IMR-90 (cell line): ENCODE results near the gene TNS1. TPM values are rescaled to one million over a fixed set of nuclear protein-coding genes. Genes with fewer than 3 reads are reported as not detected.
A peak's percentile ranks its signal among the peaks of the same experiment; 100 is the strongest.

ENCODE experiments used
- ATAC-seq: fragments of 200-7000 bp; cut with Tn5 transposase; 2 replicates; pipeline ENCODE4 v1.9.1; 2020; ENCODE audit warnings: low read depth, mild to moderate bottlenecking, moderate library complexity
- BruUV-seq: library from RNA; stranded (reverse); fragments of 400-500 nt; replicated peaks from 2 replicates; lab custom pipeline; 2021; lab: Mats Ljungman, UMichigan
- CTCF ChIA-PET: fragments of 300-600 bp; formaldehyde crosslinking; extraction: SDS; loops from one replicate; lab custom pipeline; 2021; ENCODE audit warnings: antibody characterized with exemption; lab: Yijun Ruan, JAX
- POLR2A ChIA-PET: fragments of 300-600 bp; sonication (Branson Sonifier 250); formaldehyde crosslinking; loops from one replicate; lab custom pipeline; 2022; ENCODE audit warnings: antibody characterized with exemption; ENCODE audit not compliant: unreplicated experiment; lab: Charles Lee
- DNase-seq: peaks from one replicate; pipeline ENCODE4 v3.0.0; 2013
- H2AFZ ChIP-seq: replicated peaks from 2 replicates; pipeline ENCODE3; 2013; ENCODE audit warnings: low read length, mild to moderate bottlenecking; ENCODE audit not compliant: poor library complexity
- H2AK5ac ChIP-seq: 2 replicates; pipeline ENCODE4 v1.6.1; 2013; ENCODE audit warnings: low read depth, low read length, inconsistent platforms
- H2AK9ac ChIP-seq: replicated peaks from 2 replicates; pipeline ENCODE3; 2013; ENCODE audit warnings: mild to moderate bottlenecking, low read depth, low read length, moderate library complexity; ENCODE audit not compliant: poor library complexity
- H2BK120ac ChIP-seq: 2 replicates; pipeline ENCODE4 v1.6.1; 2013; ENCODE audit warnings: low read depth, low read length, inconsistent platforms
- H2BK15ac ChIP-seq: 3 replicates; pipeline ENCODE4 v1.6.1; 2013; ENCODE audit warnings: low read depth, low read length, inconsistent platforms
- H2BK20ac ChIP-seq: 2 replicates; pipeline ENCODE4 v1.6.1; 2013; ENCODE audit warnings: low read depth, mild to moderate bottlenecking, inconsistent platforms, low read length, moderate library complexity
- H2BK5ac ChIP-seq: 2 replicates; pipeline ENCODE4 v1.6.1; 2013; ENCODE audit warnings: mild to moderate bottlenecking, low read depth, low read length, inconsistent platforms; ENCODE audit not compliant: poor library complexity, severe bottlenecking
- H3K14ac ChIP-seq: replicated peaks from 2 replicates; pipeline ENCODE4 v1.6.1; 2013; ENCODE audit warnings: low read depth, low read length, inconsistent platforms
- H3K18ac ChIP-seq: 2 replicates; pipeline ENCODE4 v1.6.1; 2013; ENCODE audit warnings: low read depth, low read length, control low read depth
- H3K23ac ChIP-seq: 2 replicates; pipeline ENCODE4 v1.6.1; 2013; ENCODE audit warnings: low read depth, low read length, inconsistent platforms
- H3K27ac ChIP-seq: 2 replicates; pipeline ENCODE4 v1.5.1; 2013; ENCODE audit warnings: mild to moderate bottlenecking, control low read depth, low read length; ENCODE audit not compliant: insufficient read depth
- H3K27me3 ChIP-seq: 2 replicates; pipeline ENCODE4 v1.6.1; 2013; ENCODE audit warnings: low read length; ENCODE audit not compliant: control insufficient read depth, insufficient read depth
- H3K36me3 ChIP-seq: 2 replicates; pipeline ENCODE4 v1.6.1; 2013; ENCODE audit warnings: low read length, mixed read lengths; ENCODE audit not compliant: control insufficient read depth, insufficient read depth
- H3K4ac ChIP-seq: 2 replicates; pipeline ENCODE4 v1.6.1; 2013; ENCODE audit warnings: low read depth, low read length, inconsistent platforms
- H3K4me1 ChIP-seq: 2 replicates; pipeline ENCODE4 v1.6.1; 2013; ENCODE audit warnings: low read length, mixed read lengths; ENCODE audit not compliant: control insufficient read depth, insufficient read depth
- H3K4me2 ChIP-seq: 2 replicates; pipeline ENCODE4 v1.6.1; 2013; ENCODE audit warnings: low read depth, mild to moderate bottlenecking, control low read depth, low read length, moderate library complexity
- H3K4me3 ChIP-seq: 2 replicates; pipeline ENCODE4 v1.5.1; 2013; ENCODE audit warnings: low read depth, mild to moderate bottlenecking, control low read depth, low read length, moderate library complexity; ENCODE audit not compliant: insufficient read depth
- H3K56ac ChIP-seq: 2 replicates; pipeline ENCODE4 v1.6.1; 2013; ENCODE audit warnings: low read length, inconsistent platforms; ENCODE audit not compliant: insufficient read depth; ENCODE audit errors: extremely low read depth
- H3K79me1 ChIP-seq, 2 experiments: 2 replicates each; pipeline ENCODE4 v1.6.1; 2013; ENCODE audit warnings: low read length in 2 of 2, inconsistent platforms in 1 of 2, low read depth in 1 of 2
- H3K9ac ChIP-seq: 2 replicates; pipeline ENCODE4 v1.6.1; 2013; ENCODE audit warnings: low read depth, low read length, control low read depth
- H3K9me1 ChIP-seq: 2 replicates; pipeline ENCODE4 v1.6.1; 2013; ENCODE audit warnings: low read length, inconsistent platforms; ENCODE audit not compliant: insufficient read depth
- H3K9me3 ChIP-seq: 2 replicates; pipeline ENCODE4 v1.6.1; 2013; ENCODE audit warnings: low read length; ENCODE audit not compliant: control insufficient read depth, insufficient read depth
- H4K20me1 ChIP-seq: 2 replicates; pipeline ENCODE4 v1.6.1; 2013; ENCODE audit warnings: low read length, inconsistent platforms; ENCODE audit not compliant: insufficient read depth
- H4K5ac ChIP-seq: 2 replicates; pipeline ENCODE4 v1.6.1; 2013; ENCODE audit warnings: mild to moderate bottlenecking, low read depth, low read length, control low read depth
- H4K8ac ChIP-seq, 2 experiments: 2 replicates each; pipeline ENCODE4 v1.6.1; 2013; ENCODE audit warnings: low read depth in 2 of 2, low read length in 2 of 2, control low read depth in 1 of 2, inconsistent platforms in 1 of 2
- H4K91ac ChIP-seq: 2 replicates; pipeline ENCODE4 v1.6.1; 2013; ENCODE audit warnings: low read depth, low read length, inconsistent platforms; ENCODE audit not compliant: insufficient read depth
- BHLHE40 ChIP-seq: fragments of 150-350 bp; IDR thresholded peaks from 2 replicates; pipeline ENCODE4 v1.6.1; 2016; ENCODE audit warnings: mild to moderate bottlenecking, low read depth, low read length
- CHD1 ChIP-seq: IDR thresholded peaks from 2 replicates; pipeline ENCODE4 v1.6.1; 2012; ENCODE audit warnings: low read depth, low read length, improper control_type of control experiment
- FOS ChIP-seq: fragments of 150-350 bp; IDR thresholded peaks from 2 replicates; pipeline ENCODE4 v1.6.1; 2016; ENCODE audit warnings: low read depth, low read length
- MAZ ChIP-seq: IDR thresholded peaks from 2 replicates; pipeline ENCODE4 v1.6.1; 2012; ENCODE audit warnings: low read depth, mild to moderate bottlenecking, low read length, improper control_type of control experiment, moderate library complexity, borderline replicate concordance
- NFE2L2 ChIP-seq: fragments of 150-350 bp; IDR thresholded peaks from 2 replicates; pipeline ENCODE4 v1.6.1; 2016; ENCODE audit warnings: low read depth, mild to moderate bottlenecking, low read length
- RAD21 ChIP-seq: IDR thresholded peaks from 2 replicates; pipeline ENCODE4 v1.6.1; 2012; ENCODE audit warnings: low read length, improper control_type of control experiment
- WGBS, 2 experiments: methylation state at CpG; one replicate each; pipeline versions ENCODE4 v1.1.5 to v1.1.7; 2013; ENCODE audit warnings: missing lambda C conversion rate in 2 of 2; ENCODE audit not compliant: insufficient read length in 1 of 2; ENCODE audit errors: extremely low coverage in 2 of 2; 5-methylcytosine and 5-hydroxymethylcytosine counted together
- dilution Hi-C: fragments of 300-500 bp; cut with HindIII; formaldehyde crosslinking; loops from one replicate; pipeline ENCODE4 v1.14.3; 2018; ENCODE audit warnings: low sequenced_read_pairs; ENCODE audit not compliant: unreplicated experiment
- in situ Hi-C: fragments of 300-500 bp; cut with MboI; formaldehyde crosslinking; loops from 3 replicates; pipeline ENCODE4 v1.14.3; 2019; ENCODE audit warnings: low sequenced_read_pairs, inconsistent platforms, mixed read lengths
- intact Hi-C: fragments of 100-400 bp; cut with micrococcal nuclease; formaldehyde crosslinking; loops from 2 replicates; pipeline ENCODE4 v1.10.0; 2022
- polyA plus RNA-seq, 3 experiments: library from polyadenylated mRNA; depleted of rRNA; stranded (reverse); fragments of >200 nt; gene quantifications; 2 replicates each; pipeline ENCODE4 v1.2.3, GENCODE V29; 2012; ENCODE audit warnings: low replicate concordance in 1 of 3
- total RNA-seq: library from RNA; depleted of rRNA; stranded (reverse); fragments of >200 nt; gene quantifications from 2 replicates; pipeline ENCODE4 v1.2.3, GENCODE V29; 2012

Gene TNS1
- total and polyA plus RNA-seq, 2 of the 4 experiments (the other 2 are of a cell fraction): 41.1 to 45.2 TPM

- peaks cover 25% of the 10 kb centered on the region for H3K36me3 ChIP-seq
- H2BK5ac ChIP-seq: no peak overlapping the region
- H4K20me1 ChIP-seq: peaks cover 39% of the 10 kb centered on the region
- H3K18ac ChIP-seq: no peak overlapping the region
- H3K4ac ChIP-seq: peak overlapping the region; percentile 25
- BruUV-seq: no TSS peak
- H3K9ac ChIP-seq: no peak overlapping the region
- H3K9me3 ChIP-seq: no peaks in the 10 kb centered on the region
- WGBS, 2 experiments: 100% methylated on average over 1 of the region's 3 CpGs; no CpG with 5 or more reads in 1 of the 2 experiments
- H4K8ac ChIP-seq: no peak overlapping the region
- H3K27me3 ChIP-seq: no peaks in the 10 kb centered on the region
- no peak for ATAC-seq
- peaks cover 36 to 93% of the 10 kb centered on the region in 2 experiments for H3K79me1 ChIP-seq
- H3K9me1 ChIP-seq: peaks cover 39% of the 10 kb centered on the region
- peaks cover 50% of the 10 kb centered on the region for H3K4me1 ChIP-seq
- H2AK5ac ChIP-seq: peak overlapping the region; percentile 59; the same call in 1 of the 2 replicates
- TF ChIP-seq FOS: no peak
- TF ChIP-seq NFE2L2: no peak
- no peak for TF ChIP-seq CHD1
- TF ChIP-seq MAZ: no peak
- TF ChIP-seq BHLHE40: no peak
- no peak for TF ChIP-seq RAD21
- H4K5ac ChIP-seq: no peak overlapping the region
- no peak overlapping the region for H2AK9ac ChIP-seq
- 0 out of 2 replicates have a peak overlapping the region, but pooled peaks have one; percentile 12 for H2BK120ac ChIP-seq
- dilution Hi-C loops: no loop called here
- no peak for DNase-seq
- H3K4me2 ChIP-seq: no peak overlapping the region
- H3K56ac ChIP-seq: no peak overlapping the region
- in situ Hi-C loops: no loop called here
- H3K4me3 ChIP-seq: no peak overlapping the region
- no peak overlapping the region for H3K14ac ChIP-seq
- intact Hi-C loops: no loop called here
- ChIA-PET POLR2A (no interaction called here), CTCF (no interaction called here)
- H3K23ac ChIP-seq: 0 out of 2 replicates have a peak overlapping the region, but pooled peaks have one; percentile 19
- H2AFZ ChIP-seq: no peak overlapping the region
- H3K27ac ChIP-seq: no peak overlapping the region
- no peak overlapping the region for H4K91ac ChIP-seq
- H2BK20ac ChIP-seq: no peak overlapping the region
- no peak overlapping the region for H2BK15ac ChIP-seq
Observed at GRCh38 chr2:217992061-217992460, 10.7 kb downstream of the TNS1 start.
